HepG2 (cell line): ENCODE results near the gene LRRN4CL. TPM values are rescaled to one million over a fixed set of nuclear protein-coding genes. Genes with fewer than 3 reads are reported as not detected.

Experiments used
- BCL6 ChIP-seq: IDR thresholded peaks from 2 replicates; pipeline ENCODE4 v1.6.1; 2016; ENCODE audit warnings: missing genetic modification reagents, missing compliant biosample characterization
- ELF1 ChIP-seq: sonication (generic); formaldehyde crosslinking; IDR thresholded peaks from 2 replicates; pipeline ENCODE4 v1.4.0; 2020; ENCODE audit warnings: missing genetic modification reagents
- ELF4 ChIP-seq: sonication (generic); formaldehyde crosslinking; IDR thresholded peaks from 2 replicates; pipeline ENCODE4 v1.5.0; 2020; ENCODE audit warnings: missing genetic modification reagents, mild to moderate bottlenecking, moderate library complexity, borderline replicate concordance
- KDM6A ChIP-seq: IDR thresholded peaks from 2 replicates; pipeline ENCODE4 v1.6.1; 2016; ENCODE audit warnings: low read depth
- MAZ ChIP-seq, 2 experiments: sonication (generic) in 1 of 2; formaldehyde crosslinking in 1 of 2; IDR thresholded peaks; 2 replicates each; pipeline versions ENCODE4 v1.5.0 to v1.6.1; 2012 to 2020; ENCODE audit warnings: low read depth in 2 of 2, mild to moderate bottlenecking in 2 of 2, borderline replicate concordance in 1 of 2, improper control_type of control experiment in 1 of 2, low read length in 1 of 2, missing genetic modification reagents in 1 of 2, moderate library complexity in 1 of 2
- RAD21 ChIP-seq: fragments of 450-650 bp; formaldehyde crosslinking; IDR thresholded peaks from 2 replicates; pipeline ENCODE4 v1.5.0; 2020; ENCODE audit warnings: mild to moderate bottlenecking
- RARA ChIP-seq: IDR thresholded peaks from 2 replicates; pipeline ENCODE4 v1.6.1; 2016; ENCODE audit warnings: missing genetic modification reagents, missing compliant biosample characterization
- SALL2 ChIP-seq: sonication (generic); formaldehyde crosslinking; IDR thresholded peaks from 2 replicates; pipeline ENCODE4 v1.8.1; 2023; ENCODE audit warnings: mild to moderate bottlenecking, missing genetic modification reagents, inconsistent platforms
- TEAD2 ChIP-seq: sonication (generic); formaldehyde crosslinking; IDR thresholded peaks from 2 replicates; pipeline ENCODE4 v1.9.0; 2021; ENCODE audit warnings: missing genetic modification reagents
- ZFP36L1 ChIP-seq: sonication (generic); formaldehyde crosslinking; IDR thresholded peaks from 2 replicates; pipeline ENCODE4 v1.8.0; 2022; ENCODE audit warnings: mild to moderate bottlenecking, missing genetic modification reagents, moderate library complexity
- ZFP82 ChIP-seq: sonication (generic); formaldehyde crosslinking; IDR thresholded peaks from 2 replicates; pipeline ENCODE4 v1.5.1; 2020; ENCODE audit warnings: mild to moderate bottlenecking, missing genetic modification reagents, borderline replicate concordance
- ZFY ChIP-seq: sonication (generic); formaldehyde crosslinking; IDR thresholded peaks from 2 replicates; pipeline ENCODE4 v1.4.0; 2020; ENCODE audit warnings: missing genetic modification reagents
- ZNF337 ChIP-seq: sonication (generic); formaldehyde crosslinking; IDR thresholded peaks from 2 replicates; pipeline ENCODE4 v1.5.1; 2020; ENCODE audit warnings: missing genetic modification reagents, low read depth, mild to moderate bottlenecking, borderline replicate concordance
- ZNF543 ChIP-seq: sonication (generic); formaldehyde crosslinking; IDR thresholded peaks from 2 replicates; pipeline ENCODE4 v1.4.0; 2020; ENCODE audit warnings: mild to moderate bottlenecking, missing genetic modification reagents
- polyA plus RNA-seq, 8 experiments: library from polyadenylated mRNA; depleted of rRNA in 3 of 8; stranded (reverse) in 7 of 8; unstranded in 1 of 8; fragments of >200 nt; fragmentation: Illumina TruSeq in 4 of 8; extraction: Trizol in 4 of 8; gene quantifications; 2 replicates each; pipeline versions ENCODE4 v1.2.1 to v1.2.3, GENCODE V29; 2011 to 2016; ENCODE audit warnings: low read depth in 4 of 8, missing spikeins in 1 of 8, mixed read lengths in 1 of 8; ENCODE audit not compliant: insufficient read depth in 1 of 8
- total RNA-seq, 5 experiments: library from RNA; depleted of rRNA; stranded (reverse); fragments of >200 nt; fragmentation: Illumina TruSeq; extraction: Trizol; gene quantifications; 2 replicates each; pipeline ENCODE4 v1.2.3, GENCODE V29; 2016; ENCODE audit warnings: low read depth in 1 of 5
- TF ChIP-seq, protein P1 (sequence below): sonication (generic); formaldehyde crosslinking; IDR thresholded peaks from 2 replicates; pipeline ENCODE4 v1.4.0; 2020; ENCODE audit warnings: missing genetic modification reagents; ENCODE audit errors: not compliant biosample characterization
- TF ChIP-seq, protein P2 (sequence below), 2 experiments: sonication (generic) in 1 of 2; formaldehyde crosslinking in 1 of 2; IDR thresholded peaks; 2 replicates each; pipeline versions ENCODE4 v1.4.0 to v1.6.1; 2018 to 2020; ENCODE audit warnings: missing genetic modification reagents in 2 of 2, borderline replicate concordance in 1 of 2, low read depth in 1 of 2, mild to moderate bottlenecking in 1 of 2, missing biosample characterization in 1 of 2
- TF ChIP-seq, protein P3 (sequence below): sonication (generic); formaldehyde crosslinking; IDR thresholded peaks from 2 replicates; pipeline ENCODE4 v1.4.0; 2020; ENCODE audit warnings: mild to moderate bottlenecking, missing genetic modification reagents
- TF ChIP-seq, protein P4 (sequence below): sonication (generic); formaldehyde crosslinking; IDR thresholded peaks from 2 replicates; pipeline ENCODE4 v1.5.0; 2020; ENCODE audit warnings: mild to moderate bottlenecking, missing genetic modification reagents, borderline replicate concordance
- TF ChIP-seq, protein P5 (sequence below): sonication (generic); formaldehyde crosslinking; IDR thresholded peaks from 2 replicates; pipeline ENCODE4 v1.5.0; 2020; ENCODE audit warnings: missing genetic modification reagents
- TF ChIP-seq, protein P6 (sequence below): sonication (generic); formaldehyde crosslinking; IDR thresholded peaks from 2 replicates; pipeline ENCODE4 v1.5.0; 2020; ENCODE audit warnings: mild to moderate bottlenecking, missing genetic modification reagents

Gene LRRN4CL
- total and polyA plus RNA-seq, 2 of the 13 experiments (the other 11 are each of a cell fraction or from before 2014, with no cell fraction given): 0.11 TPM; not detected in 1

DNA sequence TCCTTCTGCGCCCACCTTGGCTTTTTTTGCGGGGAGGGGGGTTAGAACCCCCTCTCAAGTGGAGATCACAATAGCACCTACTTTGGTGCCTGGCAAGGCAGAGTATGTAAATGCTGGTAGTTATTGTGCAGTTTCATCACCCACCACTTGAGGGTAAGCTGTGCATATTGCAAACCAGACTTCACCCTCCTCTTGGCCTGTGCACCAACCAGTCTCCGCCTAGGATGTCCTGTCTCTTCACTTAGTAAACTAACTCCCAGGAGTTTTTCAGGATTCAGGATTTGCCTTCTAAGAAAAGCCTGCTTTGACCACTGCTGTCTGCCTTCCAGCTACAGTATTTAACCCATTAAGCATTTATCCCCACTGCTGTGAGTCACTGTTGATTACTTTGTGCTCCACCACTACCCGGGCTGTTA is 8.5 kb downstream of the LRRN4CL start (continued):
- no peak for TF ChIP-seq ELF1 (CRISPR knock-in tag)
- TF ChIP-seq BCL6 (CRISPR knock-in tag): peak; percentile 85
- no peak for TF ChIP-seq ZNF337 (CRISPR knock-in tag)
- no peak for TF ChIP-seq ZFP36L1 (CRISPR knock-in tag)
- no peak for TF ChIP-seq TEAD2 (CRISPR knock-in tag)
- TF ChIP-seq RAD21 (CRISPR knock-in tag): peak; percentile 42; the same call in 1 of the 2 replicates
- TF ChIP-seq, protein P1, sequence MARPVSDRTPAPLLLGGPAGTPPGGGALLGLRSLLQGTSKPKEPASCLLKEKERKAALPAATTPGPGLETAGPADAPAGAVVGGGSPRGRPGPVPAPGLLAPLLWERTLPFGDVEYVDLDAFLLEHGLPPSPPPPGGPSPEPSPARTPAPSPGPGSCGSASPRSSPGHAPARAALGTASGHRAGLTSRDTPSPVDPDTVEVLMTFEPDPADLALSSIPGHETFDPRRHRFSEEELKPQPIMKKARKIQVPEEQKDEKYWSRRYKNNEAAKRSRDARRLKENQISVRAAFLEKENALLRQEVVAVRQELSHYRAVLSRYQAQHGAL (CRISPR knock-in tag): no peak
- TF ChIP-seq ZNF543 (CRISPR knock-in tag): no peak
- TF ChIP-seq SALL2 (CRISPR knock-in tag): no peak
- TF ChIP-seq KDM6A (CRISPR knock-in tag): no peak
- no peak for TF ChIP-seq ELF4 (CRISPR knock-in tag)
- TF ChIP-seq ZFY (CRISPR knock-in tag): peak; percentile 44; the same call in 1 of the 2 replicates
- TF ChIP-seq, protein P2, sequence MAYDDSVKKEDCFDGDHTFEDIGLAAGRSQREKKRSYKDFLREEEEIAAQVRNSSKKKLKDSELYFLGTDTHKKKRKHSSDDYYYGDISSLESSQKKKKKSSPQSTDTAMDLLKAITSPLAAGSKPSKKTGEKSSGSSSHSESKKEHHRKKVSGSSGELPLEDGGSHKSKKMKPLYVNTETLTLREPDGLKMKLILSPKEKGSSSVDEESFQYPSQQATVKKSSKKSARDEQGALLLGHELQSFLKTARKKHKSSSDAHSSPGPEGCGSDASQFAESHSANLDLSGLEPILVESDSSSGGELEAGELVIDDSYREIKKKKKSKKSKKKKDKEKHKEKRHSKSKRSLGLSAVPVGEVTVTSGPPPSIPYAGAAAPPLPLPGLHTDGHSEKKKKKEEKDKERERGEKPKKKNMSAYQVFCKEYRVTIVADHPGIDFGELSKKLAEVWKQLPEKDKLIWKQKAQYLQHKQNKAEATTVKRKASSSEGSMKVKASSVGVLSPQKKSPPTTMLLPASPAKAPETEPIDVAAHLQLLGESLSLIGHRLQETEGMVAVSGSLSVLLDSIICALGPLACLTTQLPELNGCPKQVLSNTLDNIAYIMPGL (CRISPR knock-in tag; IDR thresholded peaks at IDR 0.05; ENCODE audit: borderline replicate concordance in 1 of 2, low read depth in 1 of 2): peak in 1 of 2 experiments; percentile 81; a peak in 1 of 4 replicates
- TF ChIP-seq, protein P3, sequence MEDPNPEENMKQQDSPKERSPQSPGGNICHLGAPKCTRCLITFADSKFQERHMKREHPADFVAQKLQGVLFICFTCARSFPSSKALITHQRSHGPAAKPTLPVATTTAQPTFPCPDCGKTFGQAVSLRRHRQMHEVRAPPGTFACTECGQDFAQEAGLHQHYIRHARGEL (CRISPR knock-in tag): no peak
- TF ChIP-seq, protein P4, sequence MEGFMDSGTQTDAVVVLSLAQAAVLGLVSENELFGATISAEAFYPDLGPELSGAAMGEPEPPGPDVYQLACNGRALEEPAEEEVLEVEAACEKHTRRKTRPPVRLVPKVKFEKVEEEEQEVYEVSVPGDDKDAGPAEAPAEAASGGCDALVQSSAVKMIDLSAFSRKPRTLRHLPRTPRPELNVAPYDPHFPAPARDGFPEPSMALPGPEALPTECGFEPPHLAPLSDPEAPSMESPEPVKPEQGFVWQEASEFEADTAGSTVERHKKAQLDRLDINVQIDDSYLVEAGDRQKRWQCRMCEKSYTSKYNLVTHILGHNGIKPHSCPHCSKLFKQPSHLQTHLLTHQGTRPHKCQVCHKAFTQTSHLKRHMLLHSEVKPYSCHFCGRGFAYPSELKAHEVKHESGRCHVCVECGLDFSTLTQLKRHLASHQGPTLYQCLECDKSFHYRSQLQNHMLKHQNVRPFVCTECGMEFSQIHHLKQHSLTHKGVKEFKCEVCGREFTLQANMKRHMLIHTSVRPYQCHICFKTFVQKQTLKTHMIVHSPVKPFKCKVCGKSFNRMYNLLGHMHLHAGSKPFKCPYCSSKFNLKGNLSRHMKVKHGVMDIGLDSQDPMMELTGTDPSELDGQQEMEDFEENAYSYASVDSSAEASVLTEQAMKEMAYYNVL (CRISPR knock-in tag): no peak
- TF ChIP-seq MAZ (IDR thresholded peaks at IDR 0.05; ENCODE audit: borderline replicate concordance, low read depth, low read length): no peak
- TF ChIP-seq MAZ (CRISPR knock-in tag; IDR thresholded peaks at IDR 0.05; ENCODE audit: low read depth): peak; percentile 32; the same call in 1 of the 2 replicates
- 0 out of 2 replicates have a peak, but pooled peaks have one; percentile 15 for TF ChIP-seq RARA (CRISPR knock-in tag)
- no peak for TF ChIP-seq ZFP82 (CRISPR knock-in tag)
- TF ChIP-seq, protein P5, sequence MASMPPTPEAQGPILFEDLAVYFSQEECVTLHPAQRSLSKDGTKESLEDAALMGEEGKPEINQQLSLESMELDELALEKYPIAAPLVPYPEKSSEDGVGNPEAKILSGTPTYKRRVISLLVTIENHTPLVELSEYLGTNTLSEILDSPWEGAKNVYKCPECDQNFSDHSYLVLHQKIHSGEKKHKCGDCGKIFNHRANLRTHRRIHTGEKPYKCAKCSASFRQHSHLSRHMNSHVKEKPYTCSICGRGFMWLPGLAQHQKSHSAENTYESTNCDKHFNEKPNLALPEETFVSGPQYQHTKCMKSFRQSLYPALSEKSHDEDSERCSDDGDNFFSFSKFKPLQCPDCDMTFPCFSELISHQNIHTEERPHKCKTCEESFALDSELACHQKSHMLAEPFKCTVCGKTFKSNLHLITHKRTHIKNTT: no peak
- TF ChIP-seq, protein P6, sequence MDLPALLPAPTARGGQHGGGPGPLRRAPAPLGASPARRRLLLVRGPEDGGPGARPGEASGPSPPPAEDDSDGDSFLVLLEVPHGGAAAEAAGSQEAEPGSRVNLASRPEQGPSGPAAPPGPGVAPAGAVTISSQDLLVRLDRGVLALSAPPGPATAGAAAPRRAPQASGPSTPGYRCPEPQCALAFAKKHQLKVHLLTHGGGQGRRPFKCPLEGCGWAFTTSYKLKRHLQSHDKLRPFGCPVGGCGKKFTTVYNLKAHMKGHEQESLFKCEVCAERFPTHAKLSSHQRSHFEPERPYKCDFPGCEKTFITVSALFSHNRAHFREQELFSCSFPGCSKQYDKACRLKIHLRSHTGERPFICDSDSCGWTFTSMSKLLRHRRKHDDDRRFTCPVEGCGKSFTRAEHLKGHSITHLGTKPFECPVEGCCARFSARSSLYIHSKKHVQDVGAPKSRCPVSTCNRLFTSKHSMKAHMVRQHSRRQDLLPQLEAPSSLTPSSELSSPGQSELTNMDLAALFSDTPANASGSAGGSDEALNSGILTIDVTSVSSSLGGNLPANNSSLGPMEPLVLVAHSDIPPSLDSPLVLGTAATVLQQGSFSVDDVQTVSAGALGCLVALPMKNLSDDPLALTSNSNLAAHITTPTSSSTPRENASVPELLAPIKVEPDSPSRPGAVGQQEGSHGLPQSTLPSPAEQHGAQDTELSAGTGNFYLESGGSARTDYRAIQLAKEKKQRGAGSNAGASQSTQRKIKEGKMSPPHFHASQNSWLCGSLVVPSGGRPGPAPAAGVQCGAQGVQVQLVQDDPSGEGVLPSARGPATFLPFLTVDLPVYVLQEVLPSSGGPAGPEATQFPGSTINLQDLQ (CRISPR knock-in tag): no peak
